CD4-positive, alpha-beta T cell treated with Interleukin-17A for 4 hours (primary cell): Measurements from ENCODE around the gene SH3BP4.

ENCODE experiments used
- DNase-seq: peaks from one replicate; pipeline ENCODE4 v3.0.0-alpha.2; 2020; ENCODE audit warnings: mixed read lengths

The SH3BP4 gene

DNA sequence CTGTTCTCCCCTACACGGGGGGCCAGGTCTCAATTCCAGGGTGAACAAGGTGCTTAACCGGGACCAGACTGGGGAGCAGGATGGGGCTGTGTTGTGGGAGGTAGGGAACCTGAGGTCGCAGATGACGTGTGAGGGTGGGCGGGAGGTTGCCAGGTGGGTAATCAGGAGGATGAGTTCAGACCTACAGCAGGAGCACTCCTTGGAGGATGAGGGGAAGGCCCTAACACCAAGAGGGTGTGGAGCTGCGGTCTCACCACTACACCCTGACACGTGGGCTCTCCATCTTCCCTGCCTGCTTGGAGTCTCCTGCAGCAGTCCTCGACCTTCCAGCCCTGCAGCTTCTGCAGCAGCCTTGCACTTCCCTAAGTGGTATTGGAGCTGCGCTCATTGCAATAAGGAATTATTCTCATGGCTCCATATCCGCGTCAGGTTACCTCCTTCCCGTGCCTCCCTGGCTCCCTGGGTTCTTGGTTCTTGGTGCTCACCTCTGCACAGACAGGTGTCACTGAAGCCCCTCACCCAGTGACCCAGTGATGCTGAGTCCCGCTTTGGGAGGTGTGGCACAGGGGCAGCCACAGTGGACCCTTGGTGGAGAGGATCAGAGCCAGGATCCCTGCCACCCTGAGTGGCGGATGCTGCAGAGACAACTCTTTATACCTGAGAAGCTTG is 15.5 kb downstream of the SH3BP4 start:
- no peak for DNase-seq

DNA sequence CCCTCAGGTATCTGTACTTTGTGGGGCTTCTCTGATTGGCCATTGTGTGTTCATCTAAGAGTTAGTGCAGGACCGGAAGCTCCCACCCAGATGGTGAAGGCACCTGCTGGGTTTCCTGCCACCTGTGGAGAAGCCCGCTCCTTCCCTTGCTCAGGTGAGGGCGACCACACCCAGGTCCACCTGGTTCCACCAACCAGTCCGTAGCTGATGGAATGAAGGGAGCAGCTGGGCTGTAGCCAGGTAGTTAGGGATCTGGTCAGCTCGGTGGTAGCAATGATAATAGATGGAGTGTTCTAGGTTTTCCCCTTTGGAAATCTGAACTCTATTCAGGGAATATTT is 16.0 kb downstream of the SH3BP4 start:
- no peak for DNase-seq

DNA sequence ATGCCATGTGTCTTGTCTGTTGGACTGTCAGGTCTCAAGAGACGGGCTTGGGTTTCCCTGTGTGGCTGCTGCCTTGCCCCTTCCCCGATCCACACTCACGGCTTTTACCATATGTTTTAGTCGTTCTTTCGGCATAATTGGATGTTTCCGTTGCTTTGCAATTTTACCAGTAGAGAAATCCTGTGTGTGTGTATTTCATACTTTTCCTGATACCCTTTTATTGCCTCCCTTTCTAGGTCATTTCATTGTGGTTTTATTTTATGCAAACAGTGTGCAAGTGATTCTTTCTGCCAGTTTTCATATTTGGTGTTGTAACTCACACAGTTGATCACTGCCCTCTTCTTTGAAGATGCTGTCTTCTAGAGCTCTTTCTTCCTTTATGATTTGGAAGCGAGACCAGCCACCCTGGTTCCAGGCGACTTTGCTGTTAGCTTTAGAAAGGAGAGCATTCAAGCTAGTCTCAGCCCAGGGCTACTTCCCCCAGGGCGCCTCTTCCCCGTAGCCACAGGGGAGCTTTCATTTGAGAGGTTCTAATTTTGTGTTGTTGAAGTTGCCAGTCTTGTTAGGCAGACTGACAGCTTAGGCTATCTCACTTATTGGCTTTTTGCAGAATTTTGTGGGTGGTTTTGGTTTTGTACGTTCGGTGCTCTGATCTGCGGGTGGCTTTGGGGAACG is 17.0 kb downstream of the SH3BP4 start:
- DNase-seq: no peak

DNA sequence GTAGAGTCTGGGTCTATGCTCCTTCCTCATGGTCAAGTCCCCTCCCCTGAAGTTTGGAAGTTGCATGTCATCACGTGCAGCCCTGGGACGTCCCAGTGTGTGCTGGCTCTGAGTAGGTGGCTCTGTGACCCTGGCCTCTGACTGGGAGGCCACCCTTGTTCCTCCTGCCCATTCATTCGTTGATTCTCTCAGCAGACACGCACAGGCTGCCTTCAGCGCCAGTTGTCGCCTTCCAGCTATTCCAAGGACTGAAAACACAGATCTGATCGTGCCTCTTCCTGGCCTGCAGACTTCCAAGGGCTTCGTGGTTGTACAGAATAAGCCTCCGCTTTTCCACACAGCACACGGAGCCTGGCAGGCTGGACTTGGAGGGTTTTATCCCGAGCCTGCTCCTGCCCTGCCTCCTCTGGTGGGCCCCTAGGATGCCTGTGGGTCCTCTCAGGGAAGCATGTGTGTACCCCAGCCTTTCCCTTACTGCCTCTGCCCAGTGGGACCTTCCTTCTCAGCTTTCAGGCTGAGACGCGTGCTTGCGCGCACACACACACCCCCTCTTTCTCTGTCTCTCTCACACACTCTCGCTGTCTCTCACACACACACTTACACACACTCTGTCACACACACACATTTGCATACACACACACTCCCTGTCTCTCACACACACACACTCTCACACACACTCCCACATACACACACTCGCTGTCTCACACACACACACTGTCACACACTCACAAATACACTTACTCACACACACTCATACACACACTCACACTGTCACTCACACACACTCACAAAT is 17.7 kb downstream of the SH3BP4 start:
- no peak for DNase-seq

DNA sequence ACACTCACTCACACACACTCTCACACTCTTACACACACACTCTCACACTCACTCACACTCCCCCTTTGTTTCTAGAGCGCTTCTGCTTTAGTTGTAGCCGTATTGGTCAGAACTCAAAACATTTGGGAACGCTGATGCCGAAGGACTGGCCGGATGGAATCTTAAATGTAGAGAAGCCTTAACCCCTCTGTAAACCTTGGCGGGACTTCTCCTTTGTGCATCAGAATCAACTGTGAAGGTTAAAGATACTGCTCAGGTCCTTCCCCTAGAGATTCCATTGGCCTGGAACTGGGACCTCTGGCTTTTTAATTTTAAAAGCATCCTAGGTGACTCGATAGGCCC is 18.3 kb downstream of the SH3BP4 start:
- DNase-seq: no peak

DNA sequence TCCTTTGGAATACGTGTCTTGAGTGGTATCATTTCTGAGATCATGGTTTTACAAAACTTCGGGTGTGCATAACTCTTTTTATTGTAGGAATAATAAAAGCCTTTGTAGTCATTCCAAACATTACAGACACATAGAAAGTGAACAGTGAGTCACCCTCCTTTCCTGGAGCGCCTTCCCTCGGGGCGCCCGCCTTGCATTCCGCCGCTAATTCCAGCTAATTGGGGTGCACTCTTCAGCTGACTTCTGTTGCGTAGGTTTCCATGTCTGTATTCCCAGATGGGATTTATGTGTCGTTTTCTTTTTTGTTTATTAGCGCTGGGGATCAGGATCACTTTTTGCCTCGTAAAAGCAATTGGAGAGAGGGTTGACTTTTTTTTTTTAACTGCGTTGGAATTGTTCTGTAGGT is 18.7 kb downstream of the SH3BP4 start:
- DNase-seq: no peak

DNA sequence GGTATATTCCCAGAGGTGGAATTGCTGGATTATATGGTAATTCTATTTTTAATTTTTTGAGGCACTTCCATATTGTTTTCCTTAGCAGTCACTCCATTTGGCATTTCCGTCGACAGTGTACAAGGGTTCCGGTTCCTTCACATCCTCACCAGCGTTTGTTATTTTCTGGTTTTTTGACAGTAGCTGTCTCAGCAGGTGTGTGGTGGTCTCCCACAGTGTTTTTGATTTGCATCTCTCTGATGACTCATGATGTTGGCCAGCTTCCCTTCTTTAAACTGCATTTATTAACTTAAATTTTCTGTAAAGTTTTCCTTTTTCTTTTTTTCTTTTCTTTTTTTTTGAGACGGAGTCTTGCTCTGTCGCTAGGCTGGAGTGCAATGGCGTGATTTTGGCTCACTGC is 19.7 kb downstream of the SH3BP4 start:
- no peak for DNase-seq

DNA sequence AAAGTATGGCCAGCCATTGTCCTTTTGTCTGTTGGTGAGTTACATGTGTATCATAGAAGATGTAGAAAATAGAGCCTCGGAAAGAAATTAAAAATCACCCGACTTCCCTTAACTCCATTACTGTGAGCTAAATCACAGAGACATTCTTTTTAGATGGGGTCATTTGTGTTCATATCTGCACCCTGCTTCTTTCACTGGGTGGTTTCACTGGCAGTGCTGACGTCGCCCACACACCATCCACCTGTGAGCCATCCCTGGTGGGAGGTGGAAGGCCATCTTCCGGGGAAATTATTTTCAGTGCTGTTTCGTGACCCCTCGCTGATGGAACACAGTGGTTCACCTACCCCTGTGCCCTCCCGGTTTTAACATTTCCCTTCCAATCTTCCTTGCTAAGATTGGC is 21.2 kb downstream of the SH3BP4 start:
- no peak for DNase-seq

DNA sequence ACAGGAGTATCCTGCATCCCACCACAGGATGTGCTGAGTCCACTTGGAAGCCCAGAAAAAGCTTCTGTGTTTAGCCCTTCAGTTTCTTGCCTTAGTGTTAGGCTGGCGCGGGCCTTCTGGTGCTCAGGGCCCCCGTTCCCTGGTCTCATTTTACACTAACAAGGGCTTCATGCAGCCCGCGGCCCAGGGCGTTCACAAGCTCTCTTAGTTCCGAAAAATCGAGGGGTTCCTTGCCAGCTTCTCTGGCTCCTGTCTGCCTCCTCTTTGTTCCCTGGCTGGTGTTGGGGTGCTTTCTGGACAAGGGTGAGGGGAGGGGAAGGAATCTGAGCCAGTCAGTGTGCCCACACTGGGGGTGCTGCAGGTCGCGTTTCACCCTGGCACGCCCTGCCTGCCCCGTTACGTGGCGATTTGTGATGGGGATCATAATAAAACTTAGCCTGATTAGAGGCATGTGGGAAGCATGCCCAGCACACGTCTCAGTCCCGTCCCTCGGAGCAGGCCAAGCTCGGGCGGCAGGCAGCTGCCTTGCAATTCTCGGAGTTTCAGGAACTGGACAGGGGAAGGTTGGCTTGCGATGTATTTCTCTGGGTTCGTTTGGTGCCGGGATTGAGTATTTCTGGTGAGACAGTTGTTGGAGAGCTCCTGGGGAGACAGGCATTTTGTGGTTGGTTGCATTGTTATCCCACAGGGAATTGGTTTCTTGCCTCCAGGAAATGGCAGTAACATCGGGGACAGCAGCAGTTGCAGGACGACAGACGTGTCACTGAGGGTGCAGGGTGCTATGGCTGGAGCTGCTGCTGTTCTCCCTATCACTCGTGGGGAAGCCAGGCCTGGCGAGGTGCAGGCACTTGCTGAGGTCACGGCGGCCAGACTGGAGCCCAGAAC is 22.9 kb downstream of the SH3BP4 start:
- no peak for DNase-seq

DNA sequence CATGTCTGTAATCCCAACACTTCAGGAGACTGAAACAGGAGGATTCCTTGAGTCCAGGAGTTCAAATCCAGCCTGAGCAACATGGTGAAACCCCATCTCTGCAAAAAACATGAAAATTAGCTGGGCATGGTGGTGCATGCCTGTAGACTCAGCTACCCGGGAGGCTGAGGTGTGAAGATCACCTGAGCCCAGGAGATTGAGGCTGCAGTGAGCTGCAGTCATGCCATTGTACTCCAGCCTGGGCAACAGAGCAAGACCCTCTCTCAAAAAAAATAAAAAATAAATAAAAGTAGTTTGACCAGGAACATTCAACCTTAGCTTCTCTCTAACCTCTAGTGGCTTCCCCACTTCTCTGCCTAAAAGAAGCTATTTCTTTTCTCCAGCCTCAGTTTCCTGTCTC is 23.8 kb downstream of the SH3BP4 start:
- DNase-seq: no peak

DNA sequence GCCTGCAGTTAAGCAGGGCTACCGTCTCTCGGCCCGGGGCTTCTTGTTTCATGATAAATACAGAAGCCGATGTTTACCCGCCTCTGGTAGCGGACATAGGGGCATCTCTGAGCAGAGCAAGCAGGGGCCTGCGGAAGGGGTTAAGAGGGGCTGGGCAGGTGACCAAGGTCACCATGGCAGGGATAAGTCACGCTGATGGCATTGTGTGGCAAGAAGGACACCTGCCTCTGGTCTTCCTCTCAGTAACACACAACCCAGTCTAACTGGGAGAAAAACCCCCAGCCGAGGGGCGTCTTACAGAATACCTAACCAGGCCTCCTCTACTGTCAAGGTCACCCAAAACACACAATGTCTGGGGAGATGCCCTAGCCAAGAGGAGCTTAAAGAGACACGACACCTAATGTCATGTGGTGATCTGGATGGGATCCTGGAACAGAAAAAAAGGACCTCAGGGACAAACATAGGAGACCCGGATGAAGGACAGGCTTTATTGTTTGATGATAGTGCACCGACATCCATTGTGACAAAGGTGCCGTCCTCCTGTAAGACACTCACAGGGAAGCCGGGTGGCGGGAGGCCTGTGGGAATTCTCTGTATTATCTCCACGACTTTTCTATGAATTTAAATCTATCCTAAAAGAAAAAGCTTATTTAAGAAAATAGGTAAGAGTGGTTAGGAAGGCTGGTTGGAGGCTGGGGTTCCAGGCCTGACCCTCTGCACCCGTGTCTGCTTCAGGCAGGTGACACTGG is 24.8 kb downstream of the SH3BP4 start:
- no peak for DNase-seq

DNA sequence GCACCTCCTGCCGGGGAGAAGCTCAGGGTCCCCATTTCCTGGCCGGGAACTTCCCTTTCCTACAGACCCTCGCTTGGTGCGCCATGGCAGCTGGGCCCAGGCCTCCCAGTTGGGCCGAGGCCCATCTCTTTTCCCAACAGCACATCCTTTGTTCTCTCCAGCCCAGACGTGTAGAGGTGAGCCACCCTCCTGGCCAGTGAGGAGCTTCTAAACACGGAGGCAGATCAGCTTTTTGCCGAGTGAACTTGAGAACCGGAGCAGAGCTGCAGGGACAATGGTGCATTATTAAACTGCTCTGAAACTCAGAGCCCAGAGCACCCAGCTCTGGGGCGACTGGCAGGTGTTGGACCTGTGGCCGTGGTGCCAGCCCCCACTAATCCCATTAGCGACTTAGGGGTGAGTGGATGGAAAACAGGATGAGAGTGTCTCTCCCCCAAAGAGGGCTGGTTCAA is 25.4 kb downstream of the SH3BP4 start:
- DNase-seq: no peak

DNA sequence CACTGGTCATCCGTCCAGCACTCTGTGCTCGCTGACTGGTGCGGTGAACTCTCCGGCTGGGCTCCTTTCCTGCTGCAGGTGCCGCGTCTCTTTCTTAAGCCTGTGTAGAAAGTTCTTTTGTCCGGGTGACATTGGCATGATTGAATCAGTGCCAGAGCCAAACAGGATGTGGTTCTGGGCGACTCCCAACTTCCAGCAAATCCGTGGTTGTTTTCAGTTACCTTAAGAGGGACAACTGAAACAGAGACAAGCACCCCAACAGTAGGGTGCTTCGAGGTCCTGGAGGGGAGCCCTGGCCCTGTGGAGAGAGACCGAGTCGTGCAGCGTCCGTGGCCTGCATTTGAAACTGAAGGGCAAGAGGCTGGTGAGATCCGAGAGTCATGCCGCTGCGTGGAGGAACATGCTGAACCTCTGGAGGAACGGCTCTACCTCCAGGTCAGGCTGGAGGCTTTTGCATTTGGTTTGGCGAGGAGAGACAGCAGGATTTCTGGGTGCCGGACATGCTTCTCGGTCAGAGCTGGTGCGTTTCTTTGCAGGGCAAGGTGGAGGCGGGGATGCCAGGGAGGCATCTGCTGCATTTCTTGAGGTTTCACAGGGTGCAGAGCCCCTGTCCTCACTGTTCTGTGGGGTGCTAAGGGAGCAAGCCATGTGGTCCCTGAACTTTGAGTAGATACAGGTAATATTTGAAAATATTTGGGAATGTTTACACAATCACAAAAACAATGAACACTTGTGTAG is 26.8 kb downstream of the SH3BP4 start:
- no peak for DNase-seq

DNA sequence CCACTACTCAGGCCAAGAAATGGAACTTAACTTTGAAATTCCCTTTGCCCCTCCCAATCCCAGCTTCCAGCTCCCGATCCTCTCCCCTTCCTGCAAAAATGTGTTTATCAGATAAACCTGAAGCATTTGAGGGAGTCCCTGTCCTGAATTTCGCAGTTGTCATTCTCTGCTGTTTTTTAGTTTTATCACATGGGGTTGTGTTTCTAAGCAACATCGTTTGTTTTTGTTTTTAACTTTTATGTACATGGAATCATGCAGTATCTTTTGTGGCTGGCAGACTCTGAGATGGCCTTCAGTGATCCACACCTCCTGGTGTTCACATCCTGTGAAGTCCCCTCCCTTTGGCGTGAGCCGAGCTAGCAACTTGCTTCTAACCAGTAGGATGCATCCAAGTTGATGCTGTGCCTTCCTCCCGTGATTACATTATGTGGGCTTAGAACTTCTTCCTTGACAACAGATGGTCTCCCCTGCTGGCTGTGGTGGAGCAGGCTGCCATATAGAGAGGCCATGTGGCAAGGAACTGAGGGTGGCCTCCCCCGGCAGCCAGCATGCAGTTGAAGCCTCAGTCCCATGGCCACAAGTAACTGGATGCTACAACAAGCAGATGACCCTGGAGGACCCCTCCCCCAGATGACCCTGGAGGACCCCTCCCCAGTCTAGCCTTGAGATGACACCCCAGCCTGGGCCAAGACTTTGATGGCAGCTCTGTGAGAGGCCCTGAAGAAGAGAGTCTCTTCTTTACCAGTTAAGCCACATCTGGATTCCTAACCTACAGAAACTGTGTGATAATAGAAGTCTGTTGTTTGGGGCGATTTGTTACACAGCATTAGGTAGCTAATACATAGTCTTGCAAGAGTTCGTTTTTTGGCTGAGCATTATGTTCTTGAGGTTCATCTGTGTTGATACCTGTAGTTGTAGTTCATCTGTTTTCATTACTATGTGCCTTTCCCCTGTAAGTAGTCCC is 27.7 kb downstream of the SH3BP4 start:
- no peak for DNase-seq

DNA sequence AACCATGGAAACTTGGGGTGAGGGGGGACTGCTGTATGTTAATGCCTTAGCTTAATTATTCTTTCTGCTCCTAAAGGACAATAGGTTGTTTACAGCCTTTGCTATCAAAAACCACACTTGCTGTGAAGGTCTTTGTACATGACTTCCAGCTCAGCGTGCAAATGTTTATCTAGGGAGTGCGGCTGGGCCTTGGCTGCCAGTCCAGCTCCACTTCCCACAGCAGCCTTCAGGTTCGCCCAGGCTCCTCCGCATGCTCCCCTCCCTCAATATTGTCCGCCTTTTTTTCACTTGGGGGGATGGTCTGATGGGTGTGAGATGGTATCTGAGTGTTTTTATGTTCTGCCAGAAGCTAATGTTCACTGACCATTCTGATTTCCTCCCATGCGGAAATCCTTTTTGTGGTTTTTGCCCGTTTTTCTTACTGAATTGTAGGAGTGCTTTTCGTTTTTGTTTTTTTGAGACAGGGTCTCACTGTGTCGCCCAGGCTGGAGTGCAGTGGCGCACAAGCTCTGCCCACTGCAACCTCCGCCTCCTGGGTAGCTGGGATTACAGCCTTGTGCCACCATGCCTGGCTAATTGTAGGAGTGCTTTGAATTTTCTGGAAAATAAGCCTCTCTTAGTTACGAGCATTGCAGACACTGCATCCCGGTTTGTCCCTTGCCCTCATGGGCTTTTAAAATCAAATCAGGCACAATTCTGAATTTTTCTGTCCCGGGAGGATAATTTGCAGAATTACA is 28.8 kb downstream of the SH3BP4 start:
- no peak for DNase-seq

DNA sequence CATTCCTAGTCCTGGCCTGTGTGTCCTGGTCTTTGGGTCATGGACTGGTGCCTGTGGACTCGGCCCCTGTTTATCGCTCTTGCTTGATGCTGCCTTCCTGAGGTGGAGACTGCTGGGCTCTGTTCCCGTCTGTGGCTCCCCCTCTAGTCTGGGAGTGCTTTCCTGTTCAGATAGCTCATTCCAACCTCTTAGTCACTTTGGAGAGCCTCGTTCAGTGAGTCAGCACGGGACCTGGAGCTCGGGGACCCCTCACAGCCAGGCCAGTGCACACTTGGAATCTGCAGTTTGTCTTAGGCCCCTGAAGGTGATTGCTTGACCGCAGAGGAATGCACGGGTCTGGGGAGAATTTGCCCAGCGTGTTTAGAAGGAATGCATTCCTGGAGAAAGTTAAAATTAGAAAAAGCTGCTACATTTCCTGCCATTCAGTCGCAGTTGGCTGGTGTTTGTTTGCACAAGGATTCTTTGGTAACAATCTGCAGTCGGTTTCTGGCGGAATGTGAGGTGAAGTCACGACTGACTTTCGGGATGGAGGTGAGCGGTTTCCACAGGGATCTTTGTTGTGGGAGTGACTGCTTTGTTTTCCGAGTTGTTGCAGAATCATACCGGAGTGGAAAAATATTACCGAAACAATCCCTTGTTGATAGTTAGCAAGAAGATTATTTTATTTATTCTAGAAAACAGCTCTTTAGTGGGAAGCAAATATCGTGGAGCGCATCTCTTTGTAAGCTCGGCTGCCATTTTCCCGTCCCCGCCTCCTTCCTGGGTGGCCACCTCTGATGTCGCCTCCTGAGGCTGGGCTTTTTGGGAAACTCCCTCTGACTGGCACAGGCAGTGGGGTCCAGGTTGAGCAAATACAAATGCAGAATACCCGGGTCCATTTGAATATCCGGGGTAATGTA is 29.6 kb downstream of the SH3BP4 start:
- DNase-seq: no peak

DNA sequence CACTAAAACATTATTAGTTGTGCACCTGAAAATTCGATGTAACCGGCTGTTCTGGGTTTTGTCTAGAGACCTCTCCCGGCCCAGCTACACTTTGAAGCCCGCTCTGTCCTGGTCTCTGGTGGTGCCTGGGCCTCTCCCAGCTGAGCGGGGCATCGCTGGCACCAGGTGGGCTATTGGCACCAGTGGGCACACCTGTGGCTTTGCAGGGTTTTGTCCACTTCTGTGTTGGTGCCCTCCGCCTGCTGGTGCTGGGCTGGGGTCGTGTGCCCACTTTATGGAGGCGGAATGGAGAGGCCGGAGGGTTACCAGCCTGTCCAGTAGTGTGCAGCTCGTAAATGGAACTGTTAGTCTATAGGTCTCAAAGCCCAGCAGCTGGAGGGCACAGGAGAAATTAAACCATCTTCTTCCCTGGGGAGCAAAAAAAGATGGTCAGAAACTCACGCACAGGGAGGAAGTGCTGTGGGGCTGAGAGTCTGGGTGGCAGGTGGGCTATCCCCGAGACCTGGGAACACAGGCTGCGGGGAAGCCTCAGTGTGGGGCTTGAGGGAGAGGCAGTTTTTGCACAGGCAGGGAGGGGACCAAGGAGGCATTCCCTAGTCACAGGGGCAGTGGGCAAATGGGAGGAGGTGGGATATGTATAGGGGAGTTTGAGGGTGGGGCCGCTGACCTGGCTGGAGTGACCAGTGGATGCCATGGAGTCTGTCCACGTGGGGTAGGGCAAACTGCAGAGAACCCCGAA is 30.4 kb downstream of the SH3BP4 start:
- DNase-seq: no peak
